ENCODE data around the gene EFL1.
A peak's percentile ranks its signal among the peaks of the same experiment; 100 is the strongest.

The EFL1 gene

GRCh38 chr15:82114660-82115059, 147.9 kb downstream of the EFL1 start:
- no peak for DNase-seq

- no peak for DNase-seq
These were observed 149.3 kb downstream of the EFL1 start for GRCh38 chr15:82113106-82113715.

GRCh38 chr15:82111918-82112317, 150.6 kb downstream of the EFL1 start:
- no peak for DNase-seq

GRCh38 chr15:82110144-82110543, 152.4 kb downstream of the EFL1 start:
- DNase-seq = no peak

DNA sequence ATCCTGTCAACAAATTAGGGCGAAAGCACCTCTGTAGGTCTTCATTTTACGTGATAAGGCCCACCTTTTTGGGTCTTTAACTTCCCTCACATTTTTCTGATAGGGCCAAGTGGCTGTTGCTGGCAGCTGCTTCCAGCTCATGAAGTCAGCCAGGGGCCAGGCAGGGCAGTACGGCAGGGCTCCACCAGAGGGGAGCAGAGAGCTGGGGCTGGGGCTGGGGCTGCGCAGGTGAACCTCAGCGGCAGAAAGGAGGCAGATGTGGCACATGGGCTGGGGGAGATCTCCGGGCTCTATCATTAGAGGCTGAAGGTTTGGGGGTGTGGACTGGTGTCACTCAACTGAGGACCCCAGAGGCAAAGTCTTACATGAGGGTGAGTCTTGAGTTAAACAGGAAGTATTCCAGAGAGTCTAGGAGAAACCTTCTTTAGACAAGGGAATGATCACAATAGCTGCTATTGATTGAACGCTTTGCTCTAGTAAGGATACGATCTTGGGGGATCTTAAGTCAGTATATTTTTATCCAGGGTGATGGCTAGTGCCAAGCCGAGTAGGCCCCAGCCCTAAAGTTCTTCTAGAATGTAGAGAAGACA, 153.9 kb downstream of the EFL1 start:
- peak; percentile 79 for DNase-seq

GRCh38 chr15:82106679-82107078, 155.9 kb downstream of the EFL1 start:
- DNase-seq = no peak

GRCh38 chr15:82105451-82106215, 156.9 kb downstream of the EFL1 start:
- no peak for DNase-seq

DNA sequence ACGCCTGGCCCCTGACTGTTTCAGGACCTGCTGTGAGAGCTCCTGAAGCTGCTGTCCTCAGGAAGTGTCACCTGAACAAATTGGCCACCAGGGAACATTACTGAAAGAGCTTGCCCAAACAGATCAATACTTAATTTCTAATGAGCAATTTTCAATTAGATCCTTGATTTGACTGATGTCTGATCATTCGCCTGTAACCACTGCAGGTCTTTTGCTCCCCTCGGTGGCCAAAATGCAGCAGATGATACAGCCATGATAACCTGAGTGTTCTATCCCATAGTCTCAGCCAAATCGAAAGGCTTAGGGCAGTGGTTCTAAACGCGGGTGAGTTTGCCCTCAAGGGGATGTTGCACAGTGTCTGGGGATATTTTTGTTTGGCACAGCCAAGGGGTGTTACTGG, 159.1 kb downstream of the EFL1 start:
- DNase-seq = no peak

GRCh38 chr15:82100111-82100929, 162.2 kb downstream of the EFL1 start:
- DNase-seq = no peak

- no peak for DNase-seq
These were observed 163.9 kb downstream of the EFL1 start for GRCh38 chr15:82098674-82099073.

DNA sequence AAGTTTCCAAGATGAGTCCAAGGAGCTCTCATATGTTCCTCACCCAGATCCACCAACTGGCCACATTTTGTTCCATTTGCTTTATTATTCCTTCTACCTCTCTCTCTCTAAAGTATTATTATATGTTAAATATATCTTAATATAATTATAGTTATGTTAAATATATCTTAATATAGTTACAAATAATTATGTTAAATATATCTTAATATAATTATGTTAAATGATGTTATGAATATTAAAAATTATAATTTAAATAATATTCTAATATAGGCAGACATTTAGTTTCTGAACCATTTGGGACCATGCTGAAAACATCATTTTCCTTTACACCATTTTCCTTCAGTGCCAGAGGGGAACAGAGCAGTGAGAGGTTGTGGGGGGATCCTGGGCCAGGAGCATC, 166.7 kb downstream of the EFL1 start:
- DNase-seq = no peak

GRCh38 chr15:82093774-82094211, 168.7 kb downstream of the EFL1 start:
- no peak for DNase-seq

DNA sequence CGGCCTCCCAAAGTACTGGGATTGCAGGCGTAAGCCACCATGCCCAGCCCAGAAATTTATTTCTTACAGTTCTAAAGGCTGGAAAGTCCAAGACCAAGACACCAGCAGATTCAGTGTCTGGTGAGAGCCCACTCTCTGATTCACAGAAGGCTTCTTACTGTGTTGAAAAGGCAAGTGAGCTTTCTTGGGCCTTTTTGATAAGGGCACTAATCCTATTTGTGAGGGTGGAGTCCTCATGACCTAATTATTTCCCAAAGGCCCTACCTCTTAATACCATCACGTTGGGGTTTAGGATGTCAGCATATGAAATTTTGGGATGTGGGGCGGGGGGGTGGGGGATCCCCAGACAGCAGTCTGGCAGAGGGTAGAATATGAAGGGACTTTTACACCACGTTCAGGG, 169.2 kb downstream of the EFL1 start:
- no peak for DNase-seq

GRCh38 chr15:82091636-82092140, 170.8 kb downstream of the EFL1 start:
- DNase-seq = no peak

DNA sequence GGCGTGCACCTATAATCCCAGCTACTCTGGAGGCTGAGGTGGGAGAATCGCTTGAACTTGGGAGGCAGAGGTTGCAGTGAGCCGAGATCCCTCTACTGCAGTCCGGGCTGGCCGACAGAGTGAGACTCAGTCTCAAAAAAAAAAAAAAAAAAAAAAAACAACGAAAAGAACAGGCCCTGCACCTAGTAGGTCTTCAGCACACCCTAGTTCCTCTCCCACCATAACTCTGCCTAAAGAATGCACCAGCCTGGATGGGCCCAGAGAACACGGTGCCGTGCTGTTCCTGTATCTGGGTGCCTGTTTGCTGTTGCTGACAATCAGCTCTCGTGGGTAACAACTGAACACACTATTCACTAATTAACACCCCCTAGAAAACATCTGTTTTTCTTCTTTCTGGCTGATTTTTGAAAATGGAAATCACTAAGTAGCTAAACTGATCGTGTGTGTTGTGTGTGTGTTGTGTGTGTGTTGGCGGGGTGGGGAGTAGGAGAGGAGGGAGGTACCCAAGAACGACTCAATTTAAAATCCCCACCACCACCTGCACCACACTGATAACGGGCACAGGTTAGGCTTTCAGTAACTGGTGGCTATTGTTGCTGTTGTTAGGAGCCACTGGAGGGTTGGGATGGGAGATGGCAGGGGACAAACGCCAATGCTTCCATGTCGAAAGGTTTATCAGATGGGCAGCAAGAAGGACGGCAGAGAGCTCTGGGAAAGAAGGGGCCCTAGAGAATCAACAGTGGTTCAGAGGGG, 176.1 kb downstream of the EFL1 start:
- no peak for DNase-seq

- no peak for DNase-seq
These were observed 180.4 kb downstream of the EFL1 start for GRCh38 chr15:82081914-82082762.

- no peak for DNase-seq
These were observed 181.8 kb downstream of the EFL1 start for GRCh38 chr15:82080774-82081173.
